ACC112 (cell line): ENCODE measurements around the gene IDI2.
"Not testable (repeated sequence)": the region's sequence is repeated elsewhere in the genome, so short reads cannot be mapped to it uniquely, and the experiment has no call there.

ENCODE experiments used
- H2AFZ ChIP-seq: fragments of 200-600 bp; sonication (generic); one replicate; pipeline ENCODE4 v1.6.0; 2017; ENCODE audit warnings: antibody characterized with exemption, low read length; ENCODE audit not compliant: unreplicated experiment
- H3K27ac ChIP-seq: fragments of 200-600 bp; sonication (generic); 2 replicates; pipeline ENCODE4 v1.5.1; 2014; ENCODE audit warnings: low read depth, mild to moderate bottlenecking, antibody characterized with exemption, low read length, moderate library complexity
- H3K27me3 ChIP-seq: fragments of 200-600 bp; sonication (generic); 2 replicates; pipeline ENCODE4 v1.6.1; 2014; ENCODE audit warnings: mild to moderate bottlenecking, antibody characterized with exemption, low read length, moderate library complexity, mixed read lengths; ENCODE audit not compliant: insufficient read depth
- H3K36me3 ChIP-seq: fragments of 200-600 bp; sonication (generic); 2 replicates; pipeline ENCODE4 v1.6.1; 2016; ENCODE audit warnings: mild to moderate bottlenecking, antibody characterized with exemption, low read length, moderate library complexity, mixed read lengths; ENCODE audit not compliant: insufficient read depth
- H3K4me1 ChIP-seq: fragments of 200-600 bp; sonication (generic); one replicate; pipeline ENCODE4 v1.6.1; 2016; ENCODE audit warnings: low read length, mixed read lengths; ENCODE audit not compliant: insufficient read depth, unreplicated experiment, control insufficient read depth
- H3K4me3 ChIP-seq: fragments of 200-600 bp; sonication (generic); 2 replicates; pipeline ENCODE4 v1.5.1; 2014; ENCODE audit warnings: mild to moderate bottlenecking, low read depth, low read length
- H3K79me2 ChIP-seq: fragments of 200-600 bp; sonication (generic); one replicate; pipeline ENCODE4 v1.6.0; 2016; ENCODE audit warnings: low read length; ENCODE audit not compliant: control insufficient read depth, unreplicated experiment, insufficient read depth

The IDI2 gene

DNA sequence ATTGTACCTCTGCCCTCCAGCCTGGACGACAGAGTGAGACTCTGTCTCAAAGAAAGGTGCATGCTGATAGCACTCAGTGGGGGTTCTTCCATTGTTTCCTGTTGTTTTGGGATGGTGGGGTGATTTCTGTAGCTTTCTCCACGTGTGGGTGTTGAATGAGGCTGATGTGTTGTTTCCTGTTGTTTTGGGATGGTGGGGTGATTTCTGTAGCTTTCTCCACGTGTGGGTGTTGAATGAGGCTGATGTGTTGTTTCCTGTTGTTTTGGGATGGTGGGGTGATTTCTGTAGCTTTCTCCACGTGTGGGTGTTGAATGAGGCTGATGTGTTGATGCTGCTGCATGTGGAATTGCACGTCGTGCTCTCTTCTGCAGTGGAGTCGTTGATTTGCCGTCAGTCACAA lies 15.7 kb downstream of the IDI2 start:
- not testable (repeated sequence) for H3K4me3 ChIP-seq, H2AFZ ChIP-seq, H3K27ac ChIP-seq, H3K4me1 ChIP-seq, H3K27me3 ChIP-seq, H3K79me2 ChIP-seq
- H3K36me3 ChIP-seq: peaks cover 34% of the 10 kb centered on the region

- H3K36me3 ChIP-seq: peaks cover 38% of the 10 kb centered on the region
- H3K79me2 ChIP-seq: peaks cover 12% of the 10 kb centered on the region
- H3K27me3 ChIP-seq: no peaks in the 10 kb centered on the region
- H2AFZ ChIP-seq: no peak overlapping the region
- H3K27ac ChIP-seq: no peak overlapping the region
- no peaks in the 10 kb centered on the region for H3K4me1 ChIP-seq
- H3K4me3 ChIP-seq: no peak overlapping the region
Measured at GRCh38 chr10:1009071-1009494, 16.6 kb downstream of the IDI2 start.

- Histone ChIP-seq H3K36me3 (peaks cover 51% of the 10 kb centered on the region), H3K79me2 (peaks cover 27% of the 10 kb centered on the region), H2AFZ (no peak overlapping the region), H3K4me3 (no peak overlapping the region), H3K27me3 (no peaks in the 10 kb centered on the region), H3K4me1 (no peaks in the 10 kb centered on the region), H3K27ac (no peak overlapping the region)
Measured at GRCh38 chr10:1007583-1007982, 18.1 kb downstream of the IDI2 start.

GRCh38 chr10:1006573-1006972 lies 19.1 kb downstream of the IDI2 start:
- no peaks in the 10 kb centered on the region for H3K4me1 ChIP-seq
- no peak overlapping the region for H3K4me3 ChIP-seq
- peaks cover 61% of the 10 kb centered on the region for H3K36me3 ChIP-seq
- no peak overlapping the region for H3K27ac ChIP-seq
- H3K27me3 ChIP-seq: no peaks in the 10 kb centered on the region
- no peak overlapping the region for H2AFZ ChIP-seq
- peaks cover 34% of the 10 kb centered on the region for H3K79me2 ChIP-seq

DNA sequence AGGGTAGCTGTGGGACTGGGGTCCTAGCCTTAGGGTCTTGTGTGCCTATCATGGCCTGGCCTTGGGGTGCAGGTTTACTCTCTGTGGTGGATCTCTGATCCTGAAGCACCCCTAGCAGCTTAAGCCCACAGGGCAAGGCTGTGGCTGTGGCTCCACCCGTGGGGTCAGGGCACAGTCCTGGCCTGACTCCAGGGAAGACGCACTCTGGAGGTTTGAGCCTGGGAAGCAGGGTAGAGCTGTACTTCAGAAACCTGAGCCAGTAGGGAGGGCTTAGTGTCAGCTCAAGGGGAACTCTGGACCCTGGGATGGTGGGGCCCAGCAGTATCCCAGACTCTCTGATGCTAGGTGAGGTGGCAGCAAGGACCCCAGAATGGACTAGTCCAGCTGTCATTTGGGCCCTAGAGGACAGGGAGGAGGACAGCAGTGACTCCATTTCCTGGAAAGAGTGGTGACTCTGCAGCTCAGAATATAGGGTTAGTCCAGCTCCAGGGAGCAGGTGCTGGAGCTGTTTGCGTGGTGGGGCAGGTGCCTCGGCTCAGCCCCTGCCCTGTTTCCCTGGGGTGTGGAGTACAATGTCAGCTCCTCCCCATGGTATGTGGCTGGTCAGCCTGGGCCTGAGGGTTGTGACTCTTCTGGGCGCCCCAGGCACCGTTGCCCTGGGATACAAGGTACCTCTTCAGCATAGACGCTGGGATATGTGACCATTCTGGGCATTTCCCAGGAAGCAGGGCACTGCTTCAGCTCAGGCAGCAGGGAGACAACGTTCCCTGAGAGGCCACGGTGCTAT lies 21.6 kb downstream of the IDI2 start:
- Histone ChIP-seq H3K27ac (no peak overlapping the region), H3K36me3 (peaks cover 73% of the 10 kb centered on the region), H3K27me3 (no peaks in the 10 kb centered on the region), H2AFZ (no peak overlapping the region), H3K79me2 (peaks cover 46% of the 10 kb centered on the region), H3K4me1 (no peaks in the 10 kb centered on the region), H3K4me3 (no peak overlapping the region)

GRCh38 chr10:1002425-1003006 lies 23.1 kb downstream of the IDI2 start:
- H3K4me3 ChIP-seq: no peak overlapping the region
- no peaks in the 10 kb centered on the region for H3K27me3 ChIP-seq
- no peak overlapping the region for H2AFZ ChIP-seq
- no peaks in the 10 kb centered on the region for H3K4me1 ChIP-seq
- H3K79me2 ChIP-seq: peaks cover 52% of the 10 kb centered on the region
- no peak overlapping the region for H3K27ac ChIP-seq
- peaks cover 73% of the 10 kb centered on the region for H3K36me3 ChIP-seq

- H3K27ac ChIP-seq: no peak overlapping the region
- peaks cover 73% of the 10 kb centered on the region for H3K36me3 ChIP-seq
- H2AFZ ChIP-seq: no peak overlapping the region
- H3K4me1 ChIP-seq: no peaks in the 10 kb centered on the region
- no peaks in the 10 kb centered on the region for H3K27me3 ChIP-seq
- H3K4me3 ChIP-seq: no peak overlapping the region
- peaks cover 65% of the 10 kb centered on the region for H3K79me2 ChIP-seq
Measured at GRCh38 chr10:997266-998022, 28.2 kb downstream of the IDI2 start.

GRCh38 chr10:996031-996430 lies 29.6 kb downstream of the IDI2 start:
- no peak overlapping the region for H3K4me3 ChIP-seq
- H3K27me3 ChIP-seq: no peaks in the 10 kb centered on the region
- H2AFZ ChIP-seq: no peak overlapping the region
- peaks cover 63% of the 10 kb centered on the region for H3K36me3 ChIP-seq
- no peak overlapping the region for H3K27ac ChIP-seq
- H3K79me2 ChIP-seq: peaks cover 65% of the 10 kb centered on the region
- peaks cover under 1% of the 10 kb centered on the region for H3K4me1 ChIP-seq

- no peak overlapping the region for H2AFZ ChIP-seq
- no peak overlapping the region for H3K4me3 ChIP-seq
- H3K36me3 ChIP-seq: peaks cover 63% of the 10 kb centered on the region
- no peaks in the 10 kb centered on the region for H3K27me3 ChIP-seq
- peaks cover 65% of the 10 kb centered on the region for H3K79me2 ChIP-seq
- H3K27ac ChIP-seq: no peak overlapping the region
- peaks cover 4% of the 10 kb centered on the region for H3K4me1 ChIP-seq
Measured at GRCh38 chr10:995559-995926, 30.1 kb downstream of the IDI2 start.

GRCh38 chr10:994836-995558 lies 30.7 kb downstream of the IDI2 start:
- Histone ChIP-seq H2AFZ (no peak overlapping the region), H3K4me3 (no peak overlapping the region), H3K27ac (no peak overlapping the region), H3K79me2 (peaks cover 68% of the 10 kb centered on the region), H3K27me3 (no peaks in the 10 kb centered on the region), H3K4me1 (peaks cover 8% of the 10 kb centered on the region), H3K36me3 (peaks cover 60% of the 10 kb centered on the region)
